Measurements from ENCODE around the gene SENP6.

The SENP6 gene

DNA sequence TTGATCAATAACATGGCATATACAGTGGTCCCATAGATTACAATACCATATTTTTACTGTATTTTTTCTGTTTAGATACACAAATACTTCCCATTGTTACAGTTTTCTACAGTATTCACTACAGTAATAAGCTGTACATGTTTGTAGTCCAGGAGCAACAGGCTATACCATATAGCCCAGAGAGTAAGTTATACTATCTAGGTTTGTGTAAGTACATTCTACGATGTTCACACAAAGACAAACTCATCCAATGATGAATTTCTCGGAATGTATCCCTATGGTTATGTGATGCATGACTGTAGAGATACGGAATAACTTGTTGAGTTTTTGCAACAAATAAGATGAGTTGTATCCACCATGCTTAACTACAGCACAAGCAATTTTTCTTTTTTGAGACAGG is 143.7 kb downstream of the SENP6 start:
- H3K27ac ChIP-seq = peak overlapping the region; percentile 98; the same call in 1 of the 2 replicates
- TF ChIP-seq, protein P1, sequence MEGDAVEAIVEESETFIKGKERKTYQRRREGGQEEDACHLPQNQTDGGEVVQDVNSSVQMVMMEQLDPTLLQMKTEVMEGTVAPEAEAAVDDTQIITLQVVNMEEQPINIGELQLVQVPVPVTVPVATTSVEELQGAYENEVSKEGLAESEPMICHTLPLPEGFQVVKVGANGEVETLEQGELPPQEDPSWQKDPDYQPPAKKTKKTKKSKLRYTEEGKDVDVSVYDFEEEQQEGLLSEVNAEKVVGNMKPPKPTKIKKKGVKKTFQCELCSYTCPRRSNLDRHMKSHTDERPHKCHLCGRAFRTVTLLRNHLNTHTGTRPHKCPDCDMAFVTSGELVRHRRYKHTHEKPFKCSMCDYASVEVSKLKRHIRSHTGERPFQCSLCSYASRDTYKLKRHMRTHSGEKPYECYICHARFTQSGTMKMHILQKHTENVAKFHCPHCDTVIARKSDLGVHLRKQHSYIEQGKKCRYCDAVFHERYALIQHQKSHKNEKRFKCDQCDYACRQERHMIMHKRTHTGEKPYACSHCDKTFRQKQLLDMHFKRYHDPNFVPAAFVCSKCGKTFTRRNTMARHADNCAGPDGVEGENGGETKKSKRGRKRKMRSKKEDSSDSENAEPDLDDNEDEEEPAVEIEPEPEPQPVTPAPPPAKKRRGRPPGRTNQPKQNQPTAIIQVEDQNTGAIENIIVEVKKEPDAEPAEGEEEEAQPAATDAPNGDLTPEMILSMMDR (conservative IDR thresholded peaks at IDR 0.05) = no peak

DNA sequence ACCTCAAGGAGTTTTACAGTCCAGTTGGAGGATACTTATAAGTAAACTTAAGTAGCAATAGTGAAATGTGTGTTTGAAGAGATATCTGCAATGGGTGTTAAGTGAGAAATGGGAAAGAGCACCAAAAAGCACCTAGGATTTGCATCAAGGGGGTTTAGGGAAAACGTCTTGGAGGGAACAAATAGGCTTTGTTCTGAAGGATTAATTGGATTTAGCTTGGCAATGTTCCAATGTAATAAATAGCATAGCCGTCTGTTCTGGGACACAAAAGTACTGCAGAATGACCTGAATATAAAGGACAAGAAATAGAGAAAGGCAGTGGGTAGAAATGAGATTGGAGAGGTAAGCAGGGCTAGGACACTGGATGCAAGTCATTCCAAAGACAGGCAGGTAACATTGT is 144.5 kb downstream of the SENP6 start:
- TF ChIP-seq, protein P1 (conservative IDR thresholded peaks at IDR 0.05) = no peak
- H3K27ac ChIP-seq = peak overlapping the region; percentile 98

DNA sequence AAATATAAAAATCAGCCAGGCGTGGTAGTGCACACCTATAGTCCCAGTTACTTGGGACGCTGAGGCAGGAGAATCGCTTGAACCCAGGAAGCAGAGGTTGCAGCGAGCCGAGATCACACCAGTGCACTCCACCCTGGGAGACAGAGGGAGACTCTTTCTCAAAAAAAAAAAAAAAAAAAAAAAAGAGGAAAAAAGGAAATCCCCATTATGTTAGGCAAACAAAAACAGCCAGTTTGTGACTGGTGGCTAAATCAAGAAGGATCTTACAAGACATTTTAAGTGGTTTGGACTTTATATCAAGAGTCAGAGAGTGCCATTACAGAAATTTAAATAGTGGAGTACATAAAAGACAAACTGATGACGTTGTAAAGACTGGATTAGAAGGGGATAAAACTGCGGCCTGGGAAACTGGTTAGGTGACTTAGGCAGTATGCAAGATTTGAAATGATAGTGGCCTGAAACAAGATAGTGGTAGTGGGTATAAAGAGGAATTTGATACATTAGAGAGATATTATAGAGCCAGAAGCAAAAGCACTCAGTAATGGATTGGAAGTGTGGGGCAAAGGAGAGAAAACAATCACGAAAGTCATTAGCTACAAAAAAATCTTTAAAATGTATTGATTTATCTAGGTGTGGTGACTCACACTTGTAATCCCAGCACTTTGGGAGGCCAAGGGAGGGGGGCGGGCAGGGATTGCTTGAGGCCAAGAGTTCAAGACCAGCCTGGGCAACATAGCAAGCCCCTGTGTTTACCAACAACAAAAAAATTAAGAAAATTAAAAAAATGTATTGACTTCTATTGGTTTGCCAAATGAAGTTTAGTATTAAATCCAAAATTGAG is 145.7 kb downstream of the SENP6 start:
- TF ChIP-seq, protein P1 (conservative IDR thresholded peaks at IDR 0.05) = no peak
- H3K27ac ChIP-seq = peak overlapping the region; percentile 98

DNA sequence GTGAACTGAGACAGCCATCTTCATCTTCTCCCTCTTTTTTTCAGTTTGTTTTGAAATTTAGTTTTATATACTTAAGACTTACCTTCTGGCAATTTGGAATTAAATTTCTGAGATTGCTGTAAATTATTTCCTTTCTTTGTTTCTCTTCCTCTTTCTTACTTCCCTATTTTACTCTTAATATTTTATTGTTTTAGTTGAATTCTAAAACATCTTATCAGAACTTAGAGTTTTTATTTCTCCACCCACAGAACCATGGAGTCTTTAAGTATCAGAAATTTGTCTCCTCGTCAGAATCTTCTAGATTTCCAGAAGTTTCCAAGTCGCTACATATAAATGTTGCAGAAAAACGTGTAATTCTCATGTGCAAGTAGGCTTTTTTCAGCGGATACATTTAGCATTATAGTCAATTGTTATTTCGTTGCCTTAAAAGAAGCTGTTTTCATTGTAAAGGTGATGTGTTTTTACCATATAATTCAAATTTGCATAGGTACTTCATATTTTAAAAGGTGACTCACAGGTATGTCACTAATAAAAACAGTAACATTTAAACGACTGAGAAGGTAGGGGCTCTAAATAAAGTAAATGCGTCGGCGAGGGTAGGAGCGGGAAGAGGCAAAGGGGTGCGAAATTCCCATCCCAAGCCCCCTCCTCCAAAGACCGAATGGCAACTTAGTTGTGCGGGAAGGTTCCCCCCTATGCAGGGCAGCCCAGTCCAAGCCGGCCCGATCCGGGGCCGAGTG is 146.5 kb downstream of the SENP6 start:
- TF ChIP-seq, protein P1 (conservative IDR thresholded peaks at IDR 0.05) = no peak
- peak overlapping the region; percentile 98 for H3K27ac ChIP-seq

DNA sequence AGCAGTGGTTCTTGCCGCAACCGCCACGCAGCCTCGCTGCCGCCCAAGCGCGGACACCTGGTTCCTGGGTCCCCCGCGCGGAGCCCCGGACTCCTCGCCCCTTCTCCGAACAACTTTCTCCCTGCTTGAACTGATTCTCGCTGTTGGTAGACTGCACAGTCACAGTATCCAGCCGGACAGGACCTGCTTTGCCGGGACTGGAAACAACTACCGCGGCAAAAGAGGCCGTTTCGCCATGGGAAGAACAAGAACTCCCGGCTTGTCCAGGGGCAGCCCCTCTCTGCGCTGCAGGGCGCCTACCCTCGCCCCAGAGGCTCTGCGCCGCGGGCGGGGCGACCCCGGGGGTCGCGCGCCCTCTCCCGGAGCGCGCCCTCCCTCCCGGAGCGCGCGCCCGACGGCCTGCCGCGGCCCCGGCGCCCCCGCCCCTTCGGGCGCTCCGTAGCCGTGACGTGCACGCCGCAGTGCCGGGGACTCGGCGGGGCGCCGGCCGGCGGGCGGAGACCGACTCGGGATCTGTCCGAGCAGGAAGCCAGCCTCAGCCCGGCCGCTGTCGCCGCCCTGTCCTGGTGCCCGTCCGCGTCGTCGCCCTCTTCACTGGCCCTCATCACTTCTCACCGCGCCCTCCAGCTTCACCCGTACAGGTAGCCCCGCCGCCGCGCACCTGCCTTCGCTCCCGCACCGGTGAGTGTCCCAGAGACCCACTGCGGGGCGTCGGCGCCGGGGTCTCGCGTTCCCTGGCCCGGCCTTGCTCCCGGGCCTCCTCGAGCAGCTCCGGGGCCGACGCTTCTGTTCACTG is 147.3 kb downstream of the SENP6 start, which contains the start of gene MYO6:
MYO6 (plus strand) TSS at position 497 of the 796 bp plus-strand sequence. CDS start 68,309 bp downstream, outside the sequence.
- TF ChIP-seq, protein P1 (conservative IDR thresholded peaks at IDR 0.05) = no peak
- H3K27ac ChIP-seq = peak within 1 kb of the TSS; percentile 98

DNA sequence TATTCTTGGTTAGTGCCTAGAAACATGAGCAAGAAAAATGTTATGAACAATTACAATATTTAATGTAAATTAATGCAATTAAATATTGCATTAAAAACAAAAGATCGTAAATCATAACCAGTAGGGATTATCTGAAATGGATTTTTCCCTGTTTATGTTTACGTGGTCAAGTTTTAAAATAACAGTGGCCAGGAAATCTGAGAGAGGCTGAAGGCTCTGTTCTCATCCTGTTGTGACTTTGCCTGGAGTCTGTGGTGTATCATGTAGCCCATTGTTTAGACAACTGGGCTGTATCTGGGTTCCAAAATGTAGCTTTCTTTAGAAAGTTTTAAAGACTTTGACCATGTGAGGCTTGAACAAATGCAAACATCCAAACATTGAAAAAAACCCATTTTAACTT is 149.8 kb downstream of the SENP6 start:
- TF ChIP-seq, protein P1 (conservative IDR thresholded peaks at IDR 0.05) = no peak
- peak overlapping the region; percentile 98; the same call in 1 of the 2 replicates for H3K27ac ChIP-seq

Data from VCaP (cell line).